OCI-LY7 (cell line): ENCODE data around the gene TMEM219.

Source experiments
- CTCF ChIP-seq: fragments of 200-600 bp; sonication (generic); conservative IDR thresholded peaks from 2 replicates; pipeline ENCODE4 v1.5.1; 2014; ENCODE audit warnings: mild to moderate bottlenecking, antibody characterized with exemption, low read length, moderate library complexity, mixed read lengths
- EZH2phosphoT487 ChIP-seq: fragments of 200-600 bp; sonication (generic); IDR thresholded peaks from 2 replicates; pipeline ENCODE4 v1.6.1; 2018; ENCODE audit warnings: low read depth, borderline replicate concordance, mild to moderate bottlenecking, mixed run types, antibody characterized with exemption, low read length, moderate library complexity, mixed read lengths

- no peak for TF ChIP-seq EZH2phosphoT487
- TF ChIP-seq CTCF = no peak
These were observed 22.4 kb downstream of the TMEM219 start for GRCh38 chr16:29984137-29984763.
